Chondrocyte (in vitro differentiated cells): ENCODE data around the gene SLC9C1. TPM values are rescaled to one million over a fixed set of nuclear protein-coding genes. Genes with fewer than 3 reads are reported as not detected.

Experiments used
- DNase-seq: peaks from one replicate; pipeline ENCODE4 v3.0.0; 2021; ENCODE audit warnings: mixed read lengths, low spot score
- H3K27ac Mint-ChIP-seq: one replicate; pipeline ENCODE4 v1.8.0; 2021; ENCODE audit warnings: mild to moderate bottlenecking, moderate library complexity, mixed read lengths; ENCODE audit not compliant: unreplicated experiment
- H3K27me3 Mint-ChIP-seq: 2 replicates; pipeline ENCODE4 v1.8.0; 2021; ENCODE audit warnings: low read depth, mixed read lengths
- H3K36me3 Mint-ChIP-seq: 2 replicates; pipeline ENCODE4 v1.8.0; 2021; ENCODE audit warnings: low read depth, mixed read lengths
- H3K4me1 Mint-ChIP-seq: 2 replicates; pipeline ENCODE4 v1.8.0; 2021; ENCODE audit warnings: low read depth, mild to moderate bottlenecking, mixed read lengths
- H3K4me3 Mint-ChIP-seq: one replicate; pipeline ENCODE4 v1.8.0; 2021; ENCODE audit warnings: mild to moderate bottlenecking, moderate library complexity, mixed read lengths; ENCODE audit not compliant: unreplicated experiment
- H3K9me3 Mint-ChIP-seq: 2 replicates; pipeline ENCODE4 v1.8.0; 2021; ENCODE audit warnings: low read depth, mixed read lengths
- long read RNA-seq: library from polyadenylated mRNA; stranded (forward); transcript quantifications from one replicate; pipeline ENCODE4 v2.0.0, GENCODE V29; 2021
- total RNA-seq: library from RNA; stranded (reverse); gene quantifications from 3 replicates; pipeline ENCODE4 v1.2.1, GENCODE V29; 2021
- TF ChIP-seq, protein P1 (sequence below): fragments of 200-600 bp; sonication (generic); IDR thresholded peaks from 2 replicates; pipeline ENCODE4 v1.5.0; 2021; ENCODE audit warnings: antibody characterized with exemption, mild to moderate bottlenecking, moderate library complexity

Gene SLC9C1
- total RNA-seq = 0.07 TPM in 1 of 3 replicates, not detected in the others
- long read RNA-seq = 0 reads

DNA sequence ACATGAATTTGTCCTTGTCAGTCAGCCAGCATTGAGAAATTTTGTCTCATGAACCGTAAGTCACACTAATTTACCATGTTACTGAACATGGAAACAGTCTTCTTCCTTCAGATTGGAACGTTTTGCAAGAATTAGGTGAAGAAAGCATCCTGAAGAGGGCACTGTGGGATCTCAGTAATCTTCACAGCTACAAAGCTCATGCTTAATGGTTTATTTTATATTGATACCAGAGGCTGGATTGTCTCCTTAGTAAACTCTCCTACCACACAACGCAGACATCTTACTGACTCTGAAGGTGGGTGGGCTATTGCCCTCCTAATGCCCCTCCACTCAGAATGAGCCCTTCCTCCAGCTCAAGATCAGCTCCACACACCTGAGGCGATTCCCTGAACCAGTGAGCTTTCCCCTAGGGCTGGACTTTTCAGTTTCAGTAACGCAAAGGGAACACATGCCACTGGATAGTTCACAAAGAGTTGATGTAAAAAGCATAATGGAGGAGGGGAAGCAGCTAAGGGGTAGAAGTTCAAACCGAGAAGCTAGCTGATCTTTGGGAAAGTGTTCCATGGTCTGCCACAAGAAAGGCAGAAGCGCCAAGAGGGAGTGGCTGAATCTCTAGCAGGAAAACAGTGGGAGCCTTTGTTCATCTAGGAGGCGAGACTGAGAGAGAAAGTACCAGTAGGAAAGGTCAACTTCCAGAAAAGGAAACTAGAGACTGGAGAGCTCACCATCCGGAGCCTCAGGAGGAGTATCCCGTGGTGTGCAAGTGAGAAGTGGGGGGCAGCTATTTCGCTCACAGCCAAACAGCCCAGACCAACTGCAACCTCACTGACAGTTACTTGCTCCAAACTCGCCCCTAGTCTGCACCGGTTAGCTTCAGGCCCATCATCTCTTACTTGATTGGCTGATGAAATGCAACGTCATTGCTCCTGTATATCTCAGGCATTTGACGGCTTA is at the start of gene SLC9C1:
Gene SLC9C1 (minus strand): TSS at position 849 of the 954 bp plus-strand sequence. CDS start 7,425 bp downstream, outside the sequence.
- no peaks in the 10 kb centered on the region for H3K27me3 Mint-ChIP-seq
- H3K4me1 Mint-ChIP-seq = peaks cover 13% of the 10 kb centered on the region
- peak within 1 kb of the TSS; percentile 82 for H3K27ac Mint-ChIP-seq
- peaks cover 3% of the 10 kb centered on the region for H3K9me3 Mint-ChIP-seq
- no peaks in the 10 kb centered on the region for H3K36me3 Mint-ChIP-seq
- DNase-seq = no peak
- H3K4me3 Mint-ChIP-seq = peak within 1 kb of the TSS; percentile 73
- TF ChIP-seq, protein P1, sequence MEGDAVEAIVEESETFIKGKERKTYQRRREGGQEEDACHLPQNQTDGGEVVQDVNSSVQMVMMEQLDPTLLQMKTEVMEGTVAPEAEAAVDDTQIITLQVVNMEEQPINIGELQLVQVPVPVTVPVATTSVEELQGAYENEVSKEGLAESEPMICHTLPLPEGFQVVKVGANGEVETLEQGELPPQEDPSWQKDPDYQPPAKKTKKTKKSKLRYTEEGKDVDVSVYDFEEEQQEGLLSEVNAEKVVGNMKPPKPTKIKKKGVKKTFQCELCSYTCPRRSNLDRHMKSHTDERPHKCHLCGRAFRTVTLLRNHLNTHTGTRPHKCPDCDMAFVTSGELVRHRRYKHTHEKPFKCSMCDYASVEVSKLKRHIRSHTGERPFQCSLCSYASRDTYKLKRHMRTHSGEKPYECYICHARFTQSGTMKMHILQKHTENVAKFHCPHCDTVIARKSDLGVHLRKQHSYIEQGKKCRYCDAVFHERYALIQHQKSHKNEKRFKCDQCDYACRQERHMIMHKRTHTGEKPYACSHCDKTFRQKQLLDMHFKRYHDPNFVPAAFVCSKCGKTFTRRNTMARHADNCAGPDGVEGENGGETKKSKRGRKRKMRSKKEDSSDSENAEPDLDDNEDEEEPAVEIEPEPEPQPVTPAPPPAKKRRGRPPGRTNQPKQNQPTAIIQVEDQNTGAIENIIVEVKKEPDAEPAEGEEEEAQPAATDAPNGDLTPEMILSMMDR = peak; percentile 88

DNA sequence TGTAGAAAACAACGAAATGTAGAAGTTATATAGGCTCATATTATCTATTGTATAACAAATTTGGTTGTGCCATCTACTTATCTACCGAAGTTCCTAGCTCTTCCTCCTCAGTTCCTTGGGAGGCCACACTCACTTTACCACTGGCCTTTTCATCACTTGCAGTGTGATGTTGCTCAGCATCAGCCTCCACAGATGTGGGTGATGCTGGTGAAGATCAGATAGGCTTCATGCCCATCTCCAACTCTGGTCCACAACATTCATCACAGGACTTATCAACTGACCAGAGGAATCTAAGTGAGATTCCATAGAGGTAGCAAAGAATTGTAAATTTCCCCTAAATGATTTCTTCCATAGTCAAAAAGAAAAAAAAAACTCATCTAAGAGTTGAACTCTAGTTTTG is 47.4 kb upstream of the SLC9C1 start:
- H3K4me1 Mint-ChIP-seq = no peaks in the 10 kb centered on the region
- TF ChIP-seq, protein P1 = no peak
- no peak overlapping the region for H3K4me3 Mint-ChIP-seq
- H3K27ac Mint-ChIP-seq = no peak overlapping the region
- peaks cover 14% of the 10 kb centered on the region for H3K9me3 Mint-ChIP-seq
- H3K36me3 Mint-ChIP-seq = peaks cover 3% of the 10 kb centered on the region
- no peaks in the 10 kb centered on the region for H3K27me3 Mint-ChIP-seq
- DNase-seq = no peak

DNA sequence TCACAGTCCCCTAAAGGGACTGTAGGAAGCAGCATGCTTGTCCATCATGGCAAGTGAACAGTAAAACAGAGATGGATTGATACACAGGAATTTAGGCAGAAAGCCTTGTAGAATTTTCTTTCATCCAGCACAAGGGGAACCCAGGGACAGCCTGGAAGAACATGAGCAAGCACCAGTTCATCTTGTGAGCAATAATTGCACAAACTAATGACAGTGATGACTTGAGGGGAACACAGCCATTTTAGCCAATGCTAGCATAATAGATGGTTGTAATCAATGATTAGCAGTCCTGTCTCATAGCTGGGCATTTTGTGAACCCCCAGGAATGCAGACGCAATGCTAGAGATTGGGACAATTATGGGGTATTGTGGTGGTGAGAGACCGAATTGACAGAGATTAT is 45.6 kb upstream of the SLC9C1 start:
- H3K4me1 Mint-ChIP-seq = no peaks in the 10 kb centered on the region
- no peaks in the 10 kb centered on the region for H3K36me3 Mint-ChIP-seq
- DNase-seq = no peak
- no peak overlapping the region for H3K4me3 Mint-ChIP-seq
- no peaks in the 10 kb centered on the region for H3K27me3 Mint-ChIP-seq
- peaks cover 14% of the 10 kb centered on the region for H3K9me3 Mint-ChIP-seq
- no peak overlapping the region for H3K27ac Mint-ChIP-seq
- TF ChIP-seq, protein P1 = no peak

DNA sequence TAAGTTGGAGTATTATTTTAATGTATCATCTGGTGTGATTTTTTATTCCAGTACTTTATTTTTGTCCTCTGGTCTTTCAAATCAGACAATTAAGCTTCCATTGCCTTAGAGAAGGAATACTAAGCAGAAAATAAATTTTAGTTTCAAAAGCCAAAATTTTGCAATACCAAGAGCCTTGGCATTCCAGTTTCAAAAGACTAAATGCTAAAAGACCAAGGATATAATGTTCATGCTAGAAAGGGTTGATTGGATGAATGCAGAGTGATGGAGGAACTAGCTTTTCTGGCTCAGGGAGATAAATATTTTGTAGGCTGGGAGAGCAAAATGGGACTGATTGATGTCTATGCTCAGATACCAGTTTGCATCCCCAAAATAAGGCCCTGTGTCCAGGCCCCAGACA is 45.1 kb upstream of the SLC9C1 start:
- TF ChIP-seq, protein P1 = no peak
- DNase-seq = no peak
- H3K36me3 Mint-ChIP-seq = no peaks in the 10 kb centered on the region
- no peaks in the 10 kb centered on the region for H3K27me3 Mint-ChIP-seq
- H3K9me3 Mint-ChIP-seq = peaks cover 9% of the 10 kb centered on the region
- no peak overlapping the region for H3K27ac Mint-ChIP-seq
- no peak overlapping the region for H3K4me3 Mint-ChIP-seq
- H3K4me1 Mint-ChIP-seq = no peaks in the 10 kb centered on the region

DNA sequence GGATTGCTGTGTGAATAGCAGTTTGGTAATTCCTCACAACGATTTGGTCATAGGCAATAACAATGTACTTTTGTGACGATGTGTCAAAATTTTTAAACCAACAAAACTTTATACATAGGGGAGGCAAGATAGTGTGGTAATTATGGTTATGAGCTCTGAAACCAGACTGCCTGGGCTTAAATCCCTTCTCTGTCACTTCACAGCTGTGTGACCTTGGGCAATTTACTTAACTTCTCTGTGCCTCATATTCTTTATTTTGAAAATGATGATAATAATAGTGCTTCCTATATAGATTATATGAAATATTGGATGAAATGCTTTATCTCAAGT is 44.7 kb upstream of the SLC9C1 start:
- H3K4me1 Mint-ChIP-seq = peaks cover 3% of the 10 kb centered on the region

More for the DNA sequence above, 44.7 kb upstream of the SLC9C1 start:
- H3K4me3 Mint-ChIP-seq = no peak overlapping the region
- H3K27ac Mint-ChIP-seq = no peak overlapping the region
- peaks cover 5% of the 10 kb centered on the region for H3K9me3 Mint-ChIP-seq
- no peaks in the 10 kb centered on the region for H3K36me3 Mint-ChIP-seq
- no peak for DNase-seq
- no peaks in the 10 kb centered on the region for H3K27me3 Mint-ChIP-seq
- TF ChIP-seq, protein P1 = no peak
